ENCODE results near the gene FAF1.
"Not testable (repeated sequence)": the region's sequence is repeated elsewhere in the genome, so short reads cannot be mapped to it uniquely, and the experiment has no call there.

FAF1 gene

DNA sequence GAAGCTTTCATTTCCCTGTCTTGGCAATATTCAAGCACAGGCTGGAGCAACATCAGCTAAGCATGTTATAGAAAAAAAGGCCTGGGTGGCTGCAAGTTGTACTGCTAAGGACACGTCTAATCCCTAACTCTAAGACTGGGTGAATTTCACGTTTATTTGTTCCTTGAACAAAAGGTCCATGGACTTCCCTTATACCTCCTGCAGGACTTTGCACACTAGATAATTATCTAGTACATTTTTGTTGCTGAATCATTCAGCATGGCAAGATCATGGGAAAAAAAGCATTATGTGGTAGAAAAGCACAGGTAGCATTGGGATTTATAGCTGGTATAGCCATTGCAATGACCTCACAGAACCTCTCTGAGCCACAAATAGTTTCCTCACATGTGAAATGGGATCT lies 406.1 kb downstream of the FAF1 start:
- no peak for DNase-seq (ENCODE audit: low spot score)

DNA sequence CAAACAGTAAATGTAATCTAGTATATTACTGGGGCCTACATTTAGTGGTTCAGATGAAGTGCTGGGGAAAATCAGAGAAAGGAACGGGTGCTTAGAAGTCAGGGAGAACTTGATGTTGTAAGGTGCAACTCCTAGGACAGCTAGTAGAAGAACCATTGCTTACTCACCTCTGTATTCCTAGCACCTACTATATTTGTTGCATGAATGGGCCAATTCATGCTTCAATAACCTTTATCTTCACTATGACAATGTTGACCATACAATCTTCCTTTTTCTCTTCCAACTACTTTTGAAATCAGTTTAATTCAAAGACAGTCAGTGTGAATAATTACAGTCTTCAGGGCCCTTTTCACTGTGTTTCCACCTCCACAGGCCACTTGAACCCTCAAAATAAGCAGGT lies 411.8 kb downstream of the FAF1 start:
- DNase-seq (ENCODE audit: low spot score) = no peak

DNA sequence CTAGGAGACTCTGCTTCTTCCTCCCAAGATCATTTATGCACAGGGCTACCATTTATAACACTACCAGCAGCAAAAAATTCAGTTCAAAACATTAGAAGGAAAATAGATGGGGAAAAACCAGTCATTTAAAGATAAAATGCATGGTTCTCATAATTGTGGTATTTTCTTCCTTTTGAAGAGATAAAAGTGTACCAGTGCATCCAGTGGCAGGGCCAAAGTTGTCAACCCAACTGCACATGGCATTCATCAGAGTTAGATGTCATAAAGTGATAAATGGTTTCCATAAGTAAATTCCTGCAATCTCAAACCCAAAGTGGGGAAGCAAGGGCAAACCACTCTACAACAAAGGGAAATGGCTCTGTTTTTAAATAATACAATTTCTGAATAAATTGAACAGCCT lies 417.7 kb downstream of the FAF1 start:
- DNase-seq (ENCODE audit: low spot score) = no peak

DNA sequence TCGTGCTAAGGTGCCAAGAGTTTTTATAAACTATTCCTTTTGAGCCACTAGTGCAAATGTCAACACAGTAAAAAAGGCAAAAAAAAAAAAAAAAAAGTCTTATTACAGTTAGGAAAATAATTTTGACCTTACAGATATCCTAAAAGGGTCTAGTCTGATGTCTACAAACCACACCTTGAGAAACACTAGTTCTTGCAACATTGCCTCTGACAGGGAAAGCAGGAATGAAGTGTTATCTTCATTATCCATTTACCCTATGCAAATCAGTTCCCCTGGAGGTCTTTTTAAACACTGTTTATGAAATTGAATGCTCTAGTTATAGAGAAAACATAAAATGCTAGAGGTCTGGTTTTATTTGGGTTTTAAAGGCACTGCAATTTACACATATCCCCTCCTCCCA lies 421.6 kb downstream of the FAF1 start:
- DNase-seq (ENCODE audit: low spot score) = no peak

DNA sequence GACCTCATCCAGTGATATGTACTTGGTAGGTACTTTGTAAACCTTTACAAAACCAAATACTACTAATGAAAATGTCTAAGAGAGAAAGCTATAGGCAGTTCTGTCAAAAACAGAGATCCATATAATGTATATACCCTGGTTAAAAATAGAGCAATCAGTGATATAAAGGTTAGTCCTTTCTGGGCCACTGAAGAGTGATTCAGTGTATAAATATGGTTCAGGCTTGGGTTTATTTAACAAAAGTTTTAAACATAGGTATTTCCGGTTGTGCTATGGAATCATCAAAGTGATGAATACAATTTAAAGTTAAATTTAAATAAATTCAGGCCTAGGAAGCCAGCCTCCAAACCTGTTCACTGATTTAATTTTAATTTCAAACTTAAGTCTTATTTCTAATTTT lies 428.5 kb downstream of the FAF1 start:
- DNase-seq (ENCODE audit: low spot score) = no peak

DNA sequence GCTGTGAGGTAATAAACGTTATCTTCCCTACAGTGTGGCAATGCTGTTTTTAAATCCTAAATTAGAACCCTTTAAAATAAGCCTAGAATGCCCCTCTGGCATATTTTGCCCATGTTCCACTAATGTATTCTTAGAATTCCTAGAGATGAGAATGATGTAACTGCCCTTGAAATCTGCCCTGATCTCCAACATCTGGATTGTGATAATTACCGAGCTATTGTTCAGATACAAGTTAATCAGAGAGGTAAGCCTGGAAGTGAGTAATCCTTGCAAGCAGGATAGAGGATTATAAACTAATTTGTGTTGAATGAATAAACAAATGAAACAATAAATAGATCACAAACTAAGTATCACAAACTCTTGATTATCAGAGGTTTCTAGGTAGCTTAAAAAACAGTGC lies 429.0 kb downstream of the FAF1 start:
- DNase-seq (ENCODE audit: low spot score) = no peak

DNA sequence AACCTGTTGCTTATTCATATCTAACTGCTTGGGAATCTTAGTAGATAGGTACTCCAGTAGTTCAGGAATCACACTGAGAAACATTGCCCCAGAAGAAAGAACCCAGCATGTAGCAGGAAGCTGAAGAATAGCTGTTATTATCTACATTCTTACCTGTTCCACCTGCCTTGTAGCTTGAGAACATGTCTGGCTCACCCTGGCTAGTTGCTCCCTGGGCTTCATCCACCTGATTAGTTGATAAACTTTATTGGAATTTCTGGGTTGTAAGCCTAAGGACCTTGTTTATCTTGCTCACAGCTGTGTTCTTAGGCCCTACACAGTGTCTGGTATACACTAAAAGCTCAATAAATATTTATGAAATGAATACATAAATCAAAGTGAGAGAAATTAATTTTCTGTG lies 430.6 kb downstream of the FAF1 start:
- DNase-seq (ENCODE audit: low spot score) = no peak

DNA sequence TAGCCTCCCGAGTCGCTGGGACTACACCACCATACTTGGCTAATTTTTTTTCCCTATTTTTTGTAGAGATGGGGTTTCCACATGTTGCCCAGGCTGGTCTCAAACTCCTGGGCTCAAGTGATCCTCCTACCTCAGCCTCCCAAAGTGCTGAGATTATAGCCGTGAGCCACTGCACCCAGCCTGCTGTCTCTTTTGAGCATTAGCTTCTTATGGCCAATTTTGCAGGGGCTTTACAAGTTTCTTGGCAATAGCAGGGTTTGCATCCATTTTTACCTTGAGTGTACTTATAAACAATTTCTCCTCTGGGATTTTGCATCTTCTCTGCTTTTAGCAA lies 432.1 kb downstream of the FAF1 start:
- DNase-seq (ENCODE audit: low spot score) = not testable (repeated sequence)

DNA sequence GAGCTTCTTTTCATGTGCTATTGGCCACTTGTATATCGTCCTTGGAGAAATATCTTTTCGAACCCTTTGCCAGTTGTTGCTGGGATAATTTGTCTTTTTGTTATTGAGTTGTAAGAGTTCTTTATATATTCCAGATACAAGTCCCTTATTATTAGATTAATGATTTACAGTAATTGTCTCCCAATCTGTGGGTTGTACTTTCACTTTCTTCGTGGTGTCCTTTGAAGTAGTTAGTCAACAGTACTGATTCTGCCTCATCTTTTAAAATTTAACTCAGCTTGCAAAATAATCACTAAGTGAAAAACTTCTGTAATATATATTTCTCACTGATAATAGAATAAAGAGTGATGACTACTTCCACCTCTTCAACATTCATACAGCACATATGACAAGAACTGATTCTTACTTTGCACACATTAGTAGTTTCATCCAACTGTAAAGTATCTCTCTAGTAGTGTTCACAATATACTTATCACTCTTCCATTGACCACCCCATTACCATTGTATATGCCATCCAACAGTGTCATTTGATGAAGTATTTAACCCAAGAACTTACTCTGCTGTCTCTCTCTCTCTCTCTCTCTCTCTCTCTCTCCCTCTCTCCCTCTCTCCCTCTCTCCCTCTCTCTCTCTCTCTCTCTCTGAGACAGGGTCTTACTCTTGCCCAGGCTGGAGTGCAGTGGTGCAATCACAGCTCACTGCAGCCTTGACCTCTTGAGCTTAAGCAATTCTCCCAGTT lies 432.6 kb downstream of the FAF1 start:
- DNase-seq (ENCODE audit: low spot score) = no peak

DNA sequence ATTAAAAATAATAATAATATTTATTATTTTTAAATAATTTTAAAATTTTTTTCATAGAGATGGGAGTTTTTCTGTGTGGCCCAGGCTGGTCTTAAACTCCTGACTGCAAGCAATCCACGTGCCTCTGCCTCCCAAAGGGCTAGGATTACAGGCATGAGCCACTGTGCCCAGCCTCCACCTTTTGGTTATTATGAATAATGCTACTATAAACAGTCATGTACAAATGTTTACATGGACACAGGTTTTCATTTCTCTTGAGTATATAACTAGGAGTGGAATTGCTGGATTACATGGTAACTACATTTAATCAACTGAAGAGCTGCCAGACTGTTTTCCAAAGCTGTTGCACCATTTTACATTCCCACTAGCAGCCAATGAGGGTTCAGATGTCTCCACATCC lies 433.6 kb downstream of the FAF1 start:
- DNase-seq (ENCODE audit: low spot score) = no peak

DNA sequence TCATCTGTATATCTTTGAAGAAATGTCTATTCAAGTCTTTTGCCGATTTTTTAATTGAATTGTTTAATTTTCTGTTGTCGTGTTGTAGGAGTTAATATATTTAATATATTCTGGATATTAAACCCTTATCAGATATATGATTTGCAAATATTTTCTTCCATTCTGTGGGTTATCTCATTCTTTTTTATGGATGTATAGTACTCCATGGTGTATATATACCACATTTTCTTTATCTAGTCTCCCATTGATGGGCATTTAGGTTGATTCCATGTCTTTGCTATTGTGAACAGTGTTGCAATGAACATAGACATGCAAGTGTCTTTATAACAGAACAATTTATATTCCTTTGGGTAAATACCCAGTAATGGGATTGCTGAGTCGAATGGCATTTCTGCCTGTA lies 436.5 kb downstream of the FAF1 start:
- DNase-seq (ENCODE audit: low spot score) = no peak

DNA sequence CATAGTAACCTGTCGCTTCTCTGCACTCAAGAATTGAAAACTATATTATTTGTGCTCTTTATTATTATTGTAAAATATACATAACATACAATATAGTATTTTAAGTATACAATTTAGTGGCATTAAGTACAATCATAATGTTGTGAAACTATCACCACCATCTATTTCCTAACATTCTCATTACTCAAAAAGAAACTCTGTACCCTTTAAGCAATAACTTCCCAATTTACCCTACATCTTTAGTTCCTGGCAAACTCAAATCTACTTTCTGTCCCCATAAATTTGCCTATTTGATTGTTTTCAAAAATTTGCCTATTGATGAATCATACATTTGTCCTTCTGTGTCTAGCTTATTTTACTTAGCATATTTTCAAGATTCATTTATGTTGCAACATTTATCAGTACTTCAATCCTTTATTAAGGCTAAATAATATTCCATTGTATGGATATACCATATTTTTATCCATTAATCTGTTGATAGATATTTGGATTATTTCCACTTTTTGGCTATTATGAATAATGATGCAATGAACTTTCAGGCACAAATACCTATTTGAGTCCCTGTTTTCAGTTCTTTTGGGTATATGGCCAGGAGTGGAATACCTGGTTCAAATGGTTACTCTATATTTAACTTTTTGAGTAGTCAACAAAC lies 437.2 kb downstream of the FAF1 start:
- DNase-seq (ENCODE audit: low spot score) = no peak

DNA sequence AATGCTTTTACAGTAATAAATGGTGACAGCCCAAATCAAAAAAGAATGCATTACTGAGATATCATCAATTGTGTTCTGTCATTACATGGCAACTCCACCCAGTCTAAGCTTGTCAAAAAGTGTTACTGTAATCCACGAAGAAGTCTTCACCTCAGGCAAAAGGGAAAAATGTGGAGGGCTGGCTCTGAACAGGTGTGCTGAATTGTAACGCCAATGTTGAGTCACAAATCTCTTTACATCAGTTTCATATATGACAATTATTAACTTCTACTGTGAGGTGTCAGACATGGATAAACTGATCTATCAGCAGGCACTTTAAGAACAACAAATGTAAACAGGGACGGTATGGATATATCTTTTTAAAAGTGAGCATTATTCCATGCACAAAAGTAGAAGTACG lies 438.4 kb downstream of the FAF1 start:
- DNase-seq (ENCODE audit: low spot score) = no peak

DNA sequence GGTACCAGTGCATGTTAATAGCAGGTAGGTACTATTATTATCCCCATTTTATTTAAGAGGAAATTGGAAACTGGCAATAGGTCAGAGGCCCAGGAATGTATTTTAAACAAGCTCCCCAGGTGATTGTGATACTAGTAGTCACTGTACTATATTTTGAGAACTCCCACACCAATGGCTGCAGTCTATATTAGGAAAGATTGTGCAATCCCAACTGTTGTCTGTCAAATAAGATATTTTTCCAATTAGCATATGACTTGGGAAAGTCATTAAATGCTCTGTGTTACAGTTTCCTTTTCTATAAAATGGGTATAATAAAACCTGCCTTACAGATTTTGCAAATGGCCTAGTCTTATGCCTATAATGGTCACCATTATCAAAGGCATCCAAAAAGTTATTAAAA lies 442.6 kb downstream of the FAF1 start:
- DNase-seq (ENCODE audit: low spot score) = no peak

DNA sequence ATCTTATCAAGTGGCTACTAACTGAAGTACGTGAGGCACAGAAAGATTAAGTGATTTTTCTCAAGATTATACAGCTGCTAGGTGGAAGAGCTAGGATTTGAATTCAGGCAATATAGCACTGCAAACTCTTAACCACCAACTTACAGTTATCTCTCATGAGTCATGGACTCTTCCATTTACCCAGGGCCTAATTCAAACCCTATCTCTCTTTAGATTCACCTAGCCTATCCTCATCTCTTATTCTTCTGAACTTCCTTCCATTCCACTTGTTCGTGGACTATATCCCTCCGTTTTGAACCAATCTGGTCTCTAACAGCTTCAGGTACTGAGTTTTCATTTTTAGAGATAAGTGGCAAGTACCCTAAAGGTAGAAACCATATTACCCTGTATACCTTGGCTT lies 444.0 kb downstream of the FAF1 start:
- no peak for DNase-seq (ENCODE audit: low spot score)

DNA sequence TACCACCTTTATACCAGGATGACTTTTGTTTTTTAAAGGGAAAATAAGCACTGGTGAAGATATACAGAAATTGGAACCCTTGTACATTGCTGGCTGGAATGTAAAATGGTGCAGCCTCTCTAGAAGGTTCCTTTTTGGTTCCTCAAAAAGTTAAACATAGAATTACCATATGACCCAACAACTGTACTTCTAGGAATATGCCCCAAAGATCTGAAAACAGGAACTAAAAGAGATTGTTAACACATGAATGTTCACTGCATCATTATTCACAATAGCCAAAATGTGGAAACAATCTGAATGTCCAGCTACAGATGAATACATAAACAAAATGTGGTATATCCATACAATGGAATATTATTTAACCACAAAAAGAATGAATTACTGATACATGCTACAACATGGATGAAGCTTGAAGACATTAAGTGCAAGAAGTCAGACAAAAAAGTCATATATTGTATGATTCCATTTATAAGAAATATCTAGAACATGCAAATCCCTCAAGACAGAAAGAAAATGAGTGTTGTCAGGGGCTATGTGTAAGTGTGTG lies 452.0 kb downstream of the FAF1 start:
- DNase-seq (ENCODE audit: low spot score) = no peak

DNA sequence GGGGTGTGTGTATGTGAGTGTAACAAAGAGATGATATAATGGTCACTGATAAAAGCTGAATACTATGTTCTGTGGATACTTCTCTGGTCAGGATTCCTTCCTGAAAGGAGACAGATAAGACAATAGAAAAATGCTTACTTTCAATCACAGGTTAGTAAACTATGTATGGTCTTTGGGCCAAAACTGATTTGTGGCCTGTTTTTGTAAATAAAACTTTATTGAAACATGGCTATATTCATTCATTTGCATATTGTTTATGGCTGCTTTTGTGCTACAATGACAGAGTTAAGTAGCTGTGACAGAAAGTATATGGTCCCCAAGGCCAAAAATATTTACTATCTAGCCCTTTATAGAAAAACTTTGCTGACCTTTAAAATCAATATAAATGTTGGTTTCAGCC lies 454.6 kb downstream of the FAF1 start:
- DNase-seq (ENCODE audit: low spot score) = no peak

DNA sequence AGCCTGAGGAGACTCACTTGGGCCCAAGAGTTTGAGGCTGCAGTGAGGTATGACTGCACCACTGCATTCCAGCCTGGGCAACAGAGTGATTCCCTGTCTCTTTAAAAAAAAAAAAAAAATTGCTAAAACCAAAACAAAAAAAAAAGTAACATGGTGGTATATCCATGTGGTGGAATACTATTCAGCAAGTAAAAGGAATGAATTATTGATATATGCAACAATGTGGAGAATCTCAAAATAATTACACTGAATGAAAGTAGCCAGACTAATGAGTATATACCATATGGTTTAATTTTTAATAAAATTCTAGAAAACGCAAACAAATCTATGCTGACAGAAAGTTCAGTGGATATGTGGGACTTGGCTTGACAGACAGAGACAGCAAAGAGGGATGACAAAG lies 456.6 kb downstream of the FAF1 start:
- no peak for DNase-seq (ENCODE audit: low spot score)

DNA sequence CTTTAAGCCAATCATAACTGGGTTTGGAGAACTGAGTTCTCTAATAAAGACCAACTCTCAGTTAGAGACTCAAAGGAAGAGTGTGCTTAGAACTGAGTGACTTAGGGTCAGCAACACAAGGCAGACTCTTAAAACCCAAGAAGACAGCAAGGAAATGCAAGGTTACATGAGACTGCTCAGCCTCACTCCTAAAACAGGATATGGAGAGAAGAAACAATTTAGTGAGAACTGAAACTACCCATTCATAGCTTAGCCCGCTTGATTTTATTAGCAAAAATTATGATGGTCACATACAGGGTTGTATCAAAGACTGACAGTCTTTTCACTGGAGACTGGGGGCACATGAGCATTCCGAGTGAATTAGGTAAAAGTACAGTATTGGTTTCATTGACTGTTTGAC lies 457.9 kb downstream of the FAF1 start:
- no peak for DNase-seq (ENCODE audit: low spot score)

DNA sequence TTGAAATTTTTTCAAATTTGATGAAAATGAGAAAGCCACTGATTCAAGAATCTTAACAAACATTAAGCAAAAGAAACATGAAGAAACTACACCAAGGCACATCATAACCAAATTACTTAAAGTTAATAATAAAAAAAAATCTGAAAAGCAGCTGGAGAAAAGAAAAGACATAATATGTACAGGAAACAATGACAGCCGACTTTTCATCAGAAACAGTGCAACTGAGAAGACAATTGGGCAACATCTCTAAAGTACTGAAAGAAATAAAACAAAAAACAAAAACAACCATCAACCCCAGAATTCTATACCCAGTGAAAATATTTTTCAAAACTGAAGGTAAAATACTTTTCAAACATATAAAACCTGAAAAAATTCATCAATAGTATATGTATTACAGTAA lies 463.1 kb downstream of the FAF1 start:
- no peak for DNase-seq (ENCODE audit: low spot score)

DNA sequence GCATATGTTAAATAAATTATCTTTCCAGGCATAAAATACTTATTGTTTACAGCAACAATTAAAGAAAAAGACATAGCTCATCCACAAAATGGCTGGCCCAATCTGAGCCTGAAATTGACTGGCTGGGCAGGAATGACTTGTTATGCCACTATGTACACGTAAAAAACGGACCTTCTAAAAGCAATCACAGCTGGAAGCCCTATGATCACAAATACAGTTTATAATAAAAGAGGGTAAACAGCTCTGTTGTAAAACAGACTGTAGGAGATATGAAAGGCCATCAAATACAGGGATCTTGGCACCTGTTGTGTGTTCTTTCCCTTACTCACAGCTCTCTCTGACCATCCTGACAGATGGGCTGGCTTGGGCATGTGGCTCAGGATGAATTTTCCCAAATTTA lies 466.4 kb downstream of the FAF1 start:
- no peak for DNase-seq (ENCODE audit: low spot score)

DNA sequence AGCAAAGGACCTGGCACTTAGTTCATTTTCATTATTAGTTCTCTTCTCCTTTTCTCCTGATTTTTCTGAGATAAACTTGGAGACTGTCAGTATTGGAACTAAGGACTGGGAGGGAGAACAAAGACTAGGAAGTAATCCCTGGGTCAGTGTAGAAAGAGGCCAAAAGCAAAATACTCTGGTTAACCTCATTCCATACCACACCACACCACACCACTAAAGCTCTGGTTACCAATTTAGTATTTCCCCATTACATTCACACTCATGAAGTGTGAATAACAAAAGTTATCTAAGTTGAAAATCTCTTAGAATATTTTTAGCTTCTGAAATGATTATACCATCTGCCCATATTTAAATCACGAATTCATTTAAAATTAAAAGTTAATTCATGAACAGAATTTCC lies 467.9 kb downstream of the FAF1 start:
- no peak for DNase-seq (ENCODE audit: low spot score)

DNA sequence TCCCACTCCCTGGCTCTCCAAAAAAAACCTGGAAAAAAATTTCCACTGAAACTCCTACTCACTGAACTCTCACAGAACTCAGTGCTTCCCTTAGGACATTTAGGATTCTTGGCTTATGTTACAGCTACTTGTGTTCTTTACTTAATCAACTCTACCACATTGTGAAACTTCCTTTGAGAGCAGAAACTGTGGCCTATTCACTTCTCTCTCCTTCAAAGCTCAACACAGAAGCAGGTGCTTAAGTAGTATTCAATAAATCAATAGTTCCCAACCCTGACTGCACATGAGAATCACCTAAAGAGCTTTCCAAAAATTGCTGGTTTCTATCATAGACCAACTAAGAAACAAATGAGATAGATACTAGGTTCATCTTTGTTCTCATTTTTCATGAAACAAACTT lies 468.9 kb downstream of the FAF1 start:
- no peak for DNase-seq (ENCODE audit: low spot score)

DNA sequence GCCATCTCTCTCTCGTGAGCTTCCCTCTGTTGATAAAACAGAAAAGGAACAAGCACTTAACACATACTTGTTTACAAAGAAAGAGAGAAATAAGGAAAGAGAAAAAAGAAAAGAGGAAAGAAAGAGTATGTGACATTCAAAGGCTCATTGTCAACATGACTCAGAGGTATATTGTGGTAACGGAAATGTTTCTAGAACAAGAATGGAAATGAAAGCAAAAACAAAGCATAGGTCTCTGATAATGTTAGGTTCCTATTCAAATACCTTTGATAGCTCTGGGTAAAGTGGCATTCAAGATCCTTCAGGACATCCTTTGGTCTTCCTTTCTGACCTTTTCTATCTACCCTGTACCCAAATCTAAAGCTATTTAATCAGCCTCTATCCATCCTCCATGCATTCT lies 469.4 kb downstream of the FAF1 start:
- no peak for DNase-seq (ENCODE audit: low spot score)
